HepG2 (cell line): ENCODE measurements around the gene CRIP1. TPM values are rescaled to one million over a fixed set of nuclear protein-coding genes. Genes with fewer than 3 reads are reported as not detected.
A peak's percentile ranks its signal among the peaks of the same experiment; 100 is the strongest.

Experiments
- AFF4 ChIP-seq: sonication (generic); formaldehyde crosslinking; IDR thresholded peaks from 2 replicates; pipeline ENCODE4 v1.4.0; 2020; ENCODE audit warnings: missing genetic modification reagents
- GTF2F1 ChIP-seq: fragments of 150-350 bp; IDR thresholded peaks from 2 replicates; pipeline ENCODE4 v1.6.1; 2014; ENCODE audit warnings: low read length
- HMG20A ChIP-seq: IDR thresholded peaks from 2 replicates; pipeline ENCODE4 v1.6.1; 2016; ENCODE audit warnings: borderline replicate concordance
- HOXD1 ChIP-seq: sonication (generic); formaldehyde crosslinking; IDR thresholded peaks from 2 replicates; pipeline ENCODE4 v1.5.0; 2020; ENCODE audit warnings: missing genetic modification reagents
- PHF20 ChIP-seq: sonication (generic); formaldehyde crosslinking; IDR thresholded peaks from 2 replicates; pipeline ENCODE4 v1.5.0; 2020; ENCODE audit warnings: mild to moderate bottlenecking, missing genetic modification reagents
- RFX3 ChIP-seq: IDR thresholded peaks from 2 replicates; pipeline ENCODE4 v1.6.1; 2016; ENCODE audit warnings: missing biosample characterization, missing genetic modification reagents
- SNRNP70 ChIP-seq: fragments of 200-400 bp; formaldehyde crosslinking; IDR thresholded peaks from 2 replicates; pipeline ENCODE4 v1.6.1; 2017; ENCODE audit warnings: mild to moderate bottlenecking, low read depth, low read length, moderate library complexity
- TP53 ChIP-seq: sonication (generic); formaldehyde crosslinking; conservative IDR thresholded peaks from 2 replicates; pipeline ENCODE4 v1.4.0; 2020; ENCODE audit warnings: missing genetic modification reagents
- ZBTB2 ChIP-seq: sonication (generic); formaldehyde crosslinking; IDR thresholded peaks from 2 replicates; pipeline ENCODE4 v1.8.0; 2022; ENCODE audit warnings: low read depth, missing genetic modification reagents
- ZMYM4 ChIP-seq: sonication (generic); formaldehyde crosslinking; IDR thresholded peaks from 2 replicates; pipeline ENCODE4 v1.8.1; 2023; ENCODE audit warnings: mild to moderate bottlenecking, missing genetic modification reagents
- ZNF766 ChIP-seq: sonication (generic); formaldehyde crosslinking; IDR thresholded peaks from 2 replicates; pipeline ENCODE4 v1.5.0; 2020; ENCODE audit warnings: missing genetic modification reagents, borderline replicate concordance
- polyA plus RNA-seq, 8 experiments: library from polyadenylated mRNA; depleted of rRNA in 3 of 8; stranded (reverse) in 7 of 8; unstranded in 1 of 8; fragments of >200 nt; fragmentation: Illumina TruSeq in 4 of 8; extraction: Trizol in 4 of 8; gene quantifications; 2 replicates each; pipeline versions ENCODE4 v1.2.1 to v1.2.3, GENCODE V29; 2011 to 2016; ENCODE audit warnings: low read depth in 4 of 8, missing spikeins in 1 of 8, mixed read lengths in 1 of 8; ENCODE audit not compliant: insufficient read depth in 1 of 8
- total RNA-seq, 5 experiments: library from RNA; depleted of rRNA; stranded (reverse); fragments of >200 nt; fragmentation: Illumina TruSeq; extraction: Trizol; gene quantifications; 2 replicates each; pipeline ENCODE4 v1.2.3, GENCODE V29; 2016; ENCODE audit warnings: low read depth in 1 of 5
- TF ChIP-seq, protein P1 (sequence below): sonication (generic); formaldehyde crosslinking; IDR thresholded peaks from 2 replicates; pipeline ENCODE4 v1.8.0; 2022; ENCODE audit warnings: mild to moderate bottlenecking, missing genetic modification reagents; ENCODE audit not compliant: insufficient replicate concordance
- TF ChIP-seq, protein P2 (sequence below): sonication (generic); formaldehyde crosslinking; IDR thresholded peaks from 2 replicates; pipeline ENCODE4 v1.8.0; 2022; ENCODE audit warnings: mild to moderate bottlenecking, missing genetic modification reagents, borderline replicate concordance
- TF ChIP-seq, protein P3 (sequence below): sonication (generic); formaldehyde crosslinking; IDR thresholded peaks from 2 replicates; pipeline ENCODE4 v1.8.0; 2022; ENCODE audit warnings: missing genetic modification reagents, mild to moderate bottlenecking, inconsistent platforms, borderline replicate concordance

The CRIP1 gene
- total and polyA plus RNA-seq, 2 of the 13 experiments (the other 11 are each of a cell fraction or from before 2014, with no cell fraction given), result 53.9 to 59.5 TPM

- peak; percentile 46 for TF ChIP-seq ZBTB2
- TF ChIP-seq AFF4 (CRISPR knock-in tag), result no peak
- TF ChIP-seq ZMYM4 (CRISPR knock-in tag), result peak; percentile 87; the same call in 1 of the 2 replicates
- TF ChIP-seq GTF2F1, result no peak
- no peak; the same call in 1 of the 2 replicates for TF ChIP-seq HOXD1
- no peak for TF ChIP-seq HMG20A (CRISPR knock-in tag)
- TF ChIP-seq TP53 (CRISPR knock-in tag), result no peak
- TF ChIP-seq, protein P1, sequence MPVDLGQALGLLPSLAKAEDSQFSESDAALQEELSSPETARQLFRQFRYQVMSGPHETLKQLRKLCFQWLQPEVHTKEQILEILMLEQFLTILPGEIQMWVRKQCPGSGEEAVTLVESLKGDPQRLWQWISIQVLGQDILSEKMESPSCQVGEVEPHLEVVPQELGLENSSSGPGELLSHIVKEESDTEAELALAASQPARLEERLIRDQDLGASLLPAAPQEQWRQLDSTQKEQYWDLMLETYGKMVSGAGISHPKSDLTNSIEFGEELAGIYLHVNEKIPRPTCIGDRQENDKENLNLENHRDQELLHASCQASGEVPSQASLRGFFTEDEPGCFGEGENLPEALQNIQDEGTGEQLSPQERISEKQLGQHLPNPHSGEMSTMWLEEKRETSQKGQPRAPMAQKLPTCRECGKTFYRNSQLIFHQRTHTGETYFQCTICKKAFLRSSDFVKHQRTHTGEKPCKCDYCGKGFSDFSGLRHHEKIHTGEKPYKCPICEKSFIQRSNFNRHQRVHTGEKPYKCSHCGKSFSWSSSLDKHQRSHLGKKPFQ (CRISPR knock-in tag), result peak; percentile 21
- peak; percentile 82 for TF ChIP-seq PHF20 (CRISPR knock-in tag)
- TF ChIP-seq ZNF766 (CRISPR knock-in tag), result peak; percentile 43
- no peak for TF ChIP-seq SNRNP70
- TF ChIP-seq, protein P2, sequence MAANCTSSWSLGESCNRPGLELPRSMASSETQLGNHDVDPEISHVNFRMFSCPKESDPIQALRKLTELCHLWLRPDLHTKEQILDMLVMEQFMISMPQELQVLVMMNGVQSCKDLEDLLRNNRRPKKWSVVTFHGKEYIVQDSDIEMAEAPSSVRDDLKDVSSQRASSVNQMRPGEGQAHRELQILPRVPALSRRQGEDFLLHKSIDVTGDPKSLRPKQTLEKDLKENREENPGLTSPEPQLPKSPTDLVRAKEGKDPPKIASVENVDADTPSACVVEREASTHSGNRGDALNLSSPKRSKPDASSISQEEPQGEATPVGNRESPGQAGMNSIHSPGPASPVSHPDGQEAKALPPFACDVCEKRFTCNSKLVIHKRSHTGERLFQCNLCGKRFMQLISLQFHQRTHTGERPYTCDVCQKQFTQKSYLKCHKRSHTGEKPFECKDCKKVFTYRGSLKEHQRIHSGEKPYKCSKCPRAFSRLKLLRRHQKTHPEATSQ (CRISPR knock-in tag), result peak; percentile 97
- TF ChIP-seq RFX3 (CRISPR knock-in tag), result peak; percentile 66
- TF ChIP-seq, protein P3, sequence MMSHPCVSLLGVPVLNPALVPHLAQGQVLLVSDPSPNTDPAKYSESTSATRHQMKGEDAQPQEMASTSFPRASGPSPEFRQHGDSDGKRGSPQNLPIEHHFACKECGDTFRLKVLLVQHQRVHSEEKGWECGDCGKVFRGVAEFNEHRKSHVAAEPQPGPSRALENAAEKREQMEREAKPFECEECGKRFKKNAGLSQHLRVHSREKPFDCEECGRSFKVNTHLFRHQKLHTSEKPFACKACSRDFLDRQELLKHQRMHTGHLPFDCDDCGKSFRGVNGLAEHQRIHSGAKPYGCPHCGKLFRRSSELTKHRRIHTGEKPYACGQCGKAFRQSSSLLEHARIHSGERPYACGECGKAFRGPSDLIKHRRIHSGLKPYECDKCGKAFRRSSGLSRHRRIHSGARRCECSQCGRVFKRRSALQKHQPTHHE (CRISPR knock-in tag), result no peak
These were observed 4.1 kb downstream of the CRIP1 start, which contains the start of gene TEDC1 (continued) for GRCh38 chr14:105490572-105491365.
